Mucosa of descending colon (tissue), 3 donors: Measurements from ENCODE around the gene SLC25A22. TPM values are rescaled to one million over a fixed set of nuclear protein-coding genes. Genes with fewer than 3 reads are reported as not detected.
A peak's percentile ranks its signal among the peaks of the same experiment; 100 is the strongest.

Source experiments
- ATAC-seq: fragments of 200-7000 bp; cut with Tn5 transposase; one replicate; pipeline ENCODE4 v1.9.1; 2020; ENCODE audit warnings: mild to moderate bottlenecking, moderate library complexity
- DNase-seq, 3 donors: peaks; one replicate each; pipeline ENCODE4 v3.0.0-alpha.2; 2020
- H3K36me3 ChIP-seq: fragments of 200-600 bp; one replicate; pipeline ENCODE4 v1.8.0; 2021; ENCODE audit warnings: low read depth, mild to moderate bottlenecking
- H3K4me1 ChIP-seq: fragments of 200-600 bp; one replicate; pipeline ENCODE4 v1.8.0; 2021; ENCODE audit warnings: low read depth, mild to moderate bottlenecking
- H3K4me3 ChIP-seq: fragments of 200-600 bp; one replicate; pipeline ENCODE4 v1.8.0; 2021; ENCODE audit warnings: mild to moderate bottlenecking
- H3K9me3 ChIP-seq: fragments of 200-600 bp; one replicate; pipeline ENCODE4 v1.8.0; 2021; ENCODE audit warnings: mild to moderate bottlenecking
- CTCF ChIP-seq: fragments of 200-600 bp; IDR thresholded peaks from one replicate; pipeline ENCODE4 v1.8.0; 2022; ENCODE audit warnings: antibody characterized with exemption, mild to moderate bottlenecking
- intact Hi-C, 2 donors: fragments of 100-400 bp; cut with DNase I in 1 of 2; cut with micrococcal nuclease in 1 of 2; formaldehyde crosslinking; loops; one replicate each; pipeline versions ENCODE4 v1.11.0 to v1.11.1; 2022; cut with DNase I, micrococcal nuclease
- long read RNA-seq, 2 donors: library from polyadenylated mRNA; unstranded; transcript quantifications; one replicate each; pipeline ENCODE4 v2.0.0, GENCODE V29; 2019 to 2021
- total RNA-seq, 3 donors: library from RNA; stranded (reverse); fragmentation: NEBNext Ultra II Directional in 2 of 3; extraction: Animal tissue kit (Norgen Biotek cat#: 25700) in 2 of 3; gene quantifications; one replicate each; pipeline versions ENCODE4 v1.2.1 to v1.2.4, GENCODE V29; 2021 to 2023
- donor health status: DM: no; HTN: no; CAD: no; lungs with moderate emphysema.
- donor health status: DM: no; HTN: no; CAD: no.
- donor health status: DM: no; HTN: yes; CAD: no.

Gene SLC25A22
- total RNA-seq: 10 to 100 TPM; 11.6 to 18.6 (median 14.4) TPM
- long read RNA-seq, donor 1, transcript SLC25A22-228 (10 exons, 2,692 nt): major isoform, 9 of 20 reads
- long read RNA-seq, donor 1, partial matches to known transcripts: 1 of 20 reads
- long read RNA-seq, donor 1, other reads (novel, unspliced or antisense): 6 of 20 reads
- long read RNA-seq, donor 2, partial matches to known transcripts: 4 of 8 reads
- long read RNA-seq, donor 2, other reads (novel, unspliced or antisense): 1 of 8 reads

GRCh38 chr11:798093-798713 lies at the start of gene SLC25A22:
SLC25A22 (minus strand) TSS chr11:798281; CDS start chr11:795006, 3,275 bp downstream.
- TF ChIP-seq CTCF: peak; percentile 99
- H3K4me1 ChIP-seq: peaks cover 27% of the 10 kb centered on the region
- no peaks in the 10 kb centered on the region for H3K36me3 ChIP-seq
- H3K9me3 ChIP-seq: no peaks in the 10 kb centered on the region
- DNase-seq (peak; percentile 85 to 90 (median 87)), ATAC-seq (peak; percentile 79)
- H3K4me3 ChIP-seq: peak within 1 kb of the TSS; percentile 51
- intact Hi-C loops: no loop called here

GRCh38 chr11:847876-848275 lies 49.8 kb upstream of the SLC25A22 start:
- intact Hi-C loops: loop anchor here in 1 of 2 donors (5.0 kb wide), 1 partner anchor 204 kb away; no protein-coding TSS in a partner anchor
- Histone ChIP-seq H3K9me3 (no peaks in the 10 kb centered on the region), H3K4me3 (no peak overlapping the region), H3K36me3 (no peaks in the 10 kb centered on the region), H3K4me1 (peaks cover 33% of the 10 kb centered on the region)
- no peak for TF ChIP-seq CTCF
- no peak for ATAC-seq
- no peak for DNase-seq

- Histone ChIP-seq H3K4me1 (peaks cover 35% of the 10 kb centered on the region), H3K36me3 (no peaks in the 10 kb centered on the region), H3K4me3 (no peak overlapping the region), H3K9me3 (no peaks in the 10 kb centered on the region)
- TF ChIP-seq CTCF: no peak
- ATAC-seq (no peak), DNase-seq (no peak)
- intact Hi-C loops: loop anchor here in 1 of 2 donors (5.0 kb wide), 1 partner anchor 206 kb away; no protein-coding TSS in a partner anchor
These were observed 48.5 kb upstream of the SLC25A22 start for GRCh38 chr11:846496-847098.

GRCh38 chr11:845872-846495 lies 47.9 kb upstream of the SLC25A22 start:
- no peak overlapping the region for H3K4me3 ChIP-seq
- intact Hi-C loops: loop anchor here in 1 of 2 donors (5.0 kb wide), 1 partner anchor 206 kb away; no protein-coding TSS in a partner anchor

More at GRCh38 chr11:845872-846495, 47.9 kb upstream of the SLC25A22 start:
- Histone ChIP-seq H3K9me3 (no peaks in the 10 kb centered on the region), H3K36me3 (no peaks in the 10 kb centered on the region), H3K4me1 (peaks cover 41% of the 10 kb centered on the region)
- ATAC-seq: no peak
- TF ChIP-seq CTCF: no peak
- no peak for DNase-seq
